Heart left ventricle (tissue), 13 donors: Measurements from ENCODE around the gene RABGGTB.

ENCODE experiments used
- POLR2A ChIP-seq, 2 donors: fragments of 450-650 bp; IDR thresholded peaks; one replicate each; pipeline ENCODE4 v1.6.1; 2017; ENCODE audit warnings: antibody characterized with exemption in 2 of 2, mild to moderate bottlenecking in 2 of 2, moderate library complexity in 2 of 2
- TF ChIP-seq, protein P1 (sequence below), 12 donors: fragments of 200-600 bp; sonication (generic) in 4 of 12; IDR thresholded peaks; one replicate each; pipeline versions ENCODE4 v1.5.0 to v1.8.0; 2018 to 2022; ENCODE audit warnings: antibody characterized with exemption in 12 of 12, mild to moderate bottlenecking in 5 of 12
- donor health status: ischemic (EF 13 %, LVEDD 7.1; RV severe dilation, severe dysfunction).
- donor health status: DM: no; HTN: yes; CAD: no.
- donor health status: DM: no; HTN: no; CAD: no.
- donor health status: ischemic (EF 25% LVEDD 6.9; RV normal size, moderate dysfunction).
- donor health status: ischemic (EF 25% LVEDD 5.7; RV mildly dilated, moderate dysfunction).
- donor health status: ischemic (EF 35%, LVEDD 5.7; RV mildly dilated, moderate dysfunction).
- donor health status: nonischemic (EF 11% LVEDD 7.7; RV severe dilation, severe dysfunction).
- donor health status: DM: yes; HTN: yes; CAD: no.
- donor health status: PGD.
- donor health status: ischemic (EF 29% LVEDD 5.4; RV normal size, mild dysfunction).
- donor health status: nonischemic (EF 23%, LVEDD 6.1; RV moderate dilation, normal function).

DNA sequence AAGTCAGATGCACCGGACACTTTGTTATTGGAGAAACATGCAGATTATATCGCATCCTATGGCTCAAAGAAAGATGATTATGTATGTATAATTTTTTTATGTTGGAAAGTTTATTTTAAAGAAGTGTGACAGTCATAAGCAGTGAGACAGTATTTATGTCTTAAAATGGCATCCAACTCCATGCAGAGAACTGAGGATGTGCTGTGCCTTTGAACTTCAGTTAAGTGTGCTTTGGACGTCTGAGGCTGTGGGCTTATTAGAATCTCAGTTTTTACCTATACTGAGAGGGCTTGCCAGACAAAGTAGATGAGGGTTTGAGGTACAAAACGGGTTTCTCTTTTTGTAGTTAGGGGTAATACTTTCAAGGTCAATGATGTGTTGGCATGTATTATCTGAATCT lies 1.5 kb downstream of the RABGGTB start:
- TF ChIP-seq, protein P1, sequence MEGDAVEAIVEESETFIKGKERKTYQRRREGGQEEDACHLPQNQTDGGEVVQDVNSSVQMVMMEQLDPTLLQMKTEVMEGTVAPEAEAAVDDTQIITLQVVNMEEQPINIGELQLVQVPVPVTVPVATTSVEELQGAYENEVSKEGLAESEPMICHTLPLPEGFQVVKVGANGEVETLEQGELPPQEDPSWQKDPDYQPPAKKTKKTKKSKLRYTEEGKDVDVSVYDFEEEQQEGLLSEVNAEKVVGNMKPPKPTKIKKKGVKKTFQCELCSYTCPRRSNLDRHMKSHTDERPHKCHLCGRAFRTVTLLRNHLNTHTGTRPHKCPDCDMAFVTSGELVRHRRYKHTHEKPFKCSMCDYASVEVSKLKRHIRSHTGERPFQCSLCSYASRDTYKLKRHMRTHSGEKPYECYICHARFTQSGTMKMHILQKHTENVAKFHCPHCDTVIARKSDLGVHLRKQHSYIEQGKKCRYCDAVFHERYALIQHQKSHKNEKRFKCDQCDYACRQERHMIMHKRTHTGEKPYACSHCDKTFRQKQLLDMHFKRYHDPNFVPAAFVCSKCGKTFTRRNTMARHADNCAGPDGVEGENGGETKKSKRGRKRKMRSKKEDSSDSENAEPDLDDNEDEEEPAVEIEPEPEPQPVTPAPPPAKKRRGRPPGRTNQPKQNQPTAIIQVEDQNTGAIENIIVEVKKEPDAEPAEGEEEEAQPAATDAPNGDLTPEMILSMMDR (IDR thresholded peaks at IDR 0.05) = no peak
- TF ChIP-seq POLR2A (IDR thresholded peaks at IDR 0.05) = no peak
